NT2/D1 (cell line): ENCODE results near the gene NUDCD2.
"Not testable (repeated sequence)": the region's sequence is repeated elsewhere in the genome, so short reads cannot be mapped to it uniquely, and the experiment has no call there.

Source experiments
- DNase-seq: peaks from one replicate; pipeline ENCODE4 v3.0.0-alpha.2; 2011; ENCODE audit warnings: low read depth, low spot score
- H3K27me3 ChIP-seq: 2 replicates; pipeline ENCODE4 v1.6.0; 2011; ENCODE audit warnings: mild to moderate bottlenecking; ENCODE audit not compliant: insufficient read length, insufficient read depth
- H3K36me3 ChIP-seq: 2 replicates; pipeline ENCODE4 v1.6.1; 2011; ENCODE audit warnings: mild to moderate bottlenecking, low read length, mixed read lengths; ENCODE audit not compliant: insufficient read depth, insufficient read length
- H3K4me1 ChIP-seq: 2 replicates; pipeline ENCODE4 v1.5.1; 2011; ENCODE audit not compliant: insufficient read depth, insufficient read length
- H3K4me3 ChIP-seq: 2 replicates; pipeline ENCODE4 v1.5.1; 2011; ENCODE audit warnings: low read depth; ENCODE audit not compliant: insufficient read length
- H3K9ac ChIP-seq: 2 replicates; pipeline ENCODE4 v1.6.0; 2011; ENCODE audit warnings: low read depth; ENCODE audit not compliant: insufficient read length
- H3K9me3 ChIP-seq: 2 replicates; pipeline ENCODE4 v1.5.1; 2011; ENCODE audit warnings: mild to moderate bottlenecking, low read length; ENCODE audit not compliant: insufficient read depth
- SUZ12 ChIP-seq: IDR thresholded peaks from 2 replicates; pipeline ENCODE4 v1.6.1; 2011; ENCODE audit not compliant: insufficient read length, insufficient read depth; ENCODE audit errors: extremely low read depth
- YY1 ChIP-seq: IDR thresholded peaks from 2 replicates; pipeline ENCODE4 v1.6.1; 2011; ENCODE audit not compliant: insufficient read length, insufficient read depth
- ZNF274 ChIP-seq: IDR thresholded peaks from 2 replicates; pipeline ENCODE4 v1.6.1; 2011; ENCODE audit warnings: mild to moderate bottlenecking, low read depth, low read length

Gene NUDCD2

GRCh38 chr5:163424836-163425235, 35.1 kb downstream of the NUDCD2 start:
- TF ChIP-seq SUZ12 (no peak), YY1 (no peak), ZNF274 (no peak)
- no peaks in the 10 kb centered on the region for H3K9me3 ChIP-seq
- no peaks in the 10 kb centered on the region for H3K27me3 ChIP-seq
- DNase-seq = no peak
- H3K4me1 ChIP-seq = no peaks in the 10 kb centered on the region
- no peaks in the 10 kb centered on the region for H3K36me3 ChIP-seq
- no peak overlapping the region for H3K9ac ChIP-seq
- no peak overlapping the region for H3K4me3 ChIP-seq

- DNase-seq, H3K9ac ChIP-seq, H3K4me3 ChIP-seq, H3K4me1 ChIP-seq, H3K27me3 ChIP-seq, H3K9me3 ChIP-seq, H3K36me3 ChIP-seq: not testable (repeated sequence)
Observed at GRCh38 chr5:163415673-163416072, 44.2 kb downstream of the NUDCD2 start.

DNA sequence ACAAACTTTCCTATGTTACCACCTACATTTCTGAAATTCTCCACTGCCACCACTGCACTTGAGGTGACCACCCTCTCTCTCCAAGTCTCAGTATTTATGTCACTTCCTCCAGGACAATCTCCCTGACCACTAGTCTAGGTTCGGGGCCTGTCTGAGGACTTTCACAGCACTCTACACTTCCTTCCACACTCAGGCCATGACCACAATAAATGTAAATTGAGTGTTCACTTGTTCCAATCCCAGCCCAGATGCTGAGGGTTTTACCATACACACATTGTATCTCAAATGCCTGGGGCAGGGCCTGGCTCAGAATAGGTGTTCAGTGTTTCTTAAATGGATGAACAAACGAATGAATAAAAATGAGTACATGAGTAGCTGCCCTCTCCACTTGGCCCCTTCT, 49.4 kb downstream of the NUDCD2 start:
- H3K4me1 ChIP-seq = no peaks in the 10 kb centered on the region
- H3K27me3 ChIP-seq = no peaks in the 10 kb centered on the region
- no peak overlapping the region for H3K9ac ChIP-seq
- TF ChIP-seq ZNF274 = no peak
- H3K36me3 ChIP-seq = no peaks in the 10 kb centered on the region
- no peaks in the 10 kb centered on the region for H3K9me3 ChIP-seq
- H3K4me3 ChIP-seq = no peak overlapping the region
- no peak for DNase-seq

DNA sequence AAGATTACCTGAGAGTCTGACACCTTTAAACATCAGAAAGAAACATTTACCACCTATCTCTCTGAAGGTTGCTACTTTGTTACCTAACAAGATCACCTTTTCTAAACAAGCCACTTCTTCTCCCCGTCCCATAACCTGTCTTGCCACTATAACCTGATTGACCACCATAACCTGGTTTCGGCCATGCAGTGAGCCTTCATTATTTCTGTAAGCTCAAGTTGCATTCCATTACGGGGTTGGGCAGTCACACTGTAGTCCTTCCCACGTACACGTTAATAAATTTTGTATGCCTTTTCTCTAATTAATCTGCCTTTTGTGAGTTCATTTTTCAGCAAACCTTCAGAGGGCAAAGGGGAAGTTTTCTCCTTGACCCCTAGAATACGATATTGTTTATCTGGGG, 50.5 kb downstream of the NUDCD2 start:
- Histone ChIP-seq H3K36me3 (no peaks in the 10 kb centered on the region), H3K27me3 (no peaks in the 10 kb centered on the region), H3K9ac (no peak overlapping the region), H3K4me1 (no peaks in the 10 kb centered on the region), H3K4me3 (no peak overlapping the region), H3K9me3 (no peaks in the 10 kb centered on the region)
- DNase-seq = no peak
- no peak for TF ChIP-seq YY1
- no peak for TF ChIP-seq SUZ12
- TF ChIP-seq ZNF274 = no peak

- H3K36me3 ChIP-seq = no peaks in the 10 kb centered on the region
- DNase-seq = peak; percentile 15
- no peaks in the 10 kb centered on the region for H3K9me3 ChIP-seq
- H3K4me3 ChIP-seq = no peak overlapping the region
- H3K27me3 ChIP-seq = no peaks in the 10 kb centered on the region
- no peaks in the 10 kb centered on the region for H3K4me1 ChIP-seq
- TF ChIP-seq YY1 (no peak), ZNF274 (no peak), SUZ12 (no peak)
- no peak overlapping the region for H3K9ac ChIP-seq
Observed at GRCh38 chr5:163408311-163408923, 51.5 kb downstream of the NUDCD2 start.

DNA sequence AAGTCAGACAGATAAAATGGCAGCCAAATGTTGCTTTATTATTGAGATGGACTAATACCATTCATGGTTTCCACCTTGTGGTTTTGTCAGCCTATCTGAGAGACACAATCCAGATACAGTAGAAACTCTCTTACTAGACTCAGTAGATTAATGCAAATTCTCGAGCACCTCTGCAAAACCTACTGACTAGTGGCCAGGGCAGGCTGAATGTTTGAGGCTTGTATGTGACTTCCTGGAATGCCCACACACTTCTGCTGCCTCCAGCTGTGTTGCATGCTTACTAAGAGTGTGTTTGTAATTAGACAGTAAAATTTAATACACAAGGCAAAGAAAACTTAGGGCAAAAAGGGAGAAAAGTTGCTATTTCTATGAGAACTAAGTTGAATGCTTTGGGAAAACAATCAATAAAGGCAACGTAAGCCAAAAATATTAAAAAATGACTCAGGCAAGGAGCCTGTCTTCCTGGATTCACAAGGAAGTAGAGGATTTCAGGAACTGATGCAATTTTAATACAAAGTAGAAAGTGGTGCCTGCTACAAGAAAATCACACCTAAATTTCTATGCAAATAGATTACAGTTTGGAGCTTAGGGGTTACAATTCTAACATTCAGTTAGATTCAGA, 52.8 kb downstream of the NUDCD2 start:
- Histone ChIP-seq H3K4me1 (no peaks in the 10 kb centered on the region), H3K27me3 (no peaks in the 10 kb centered on the region), H3K4me3 (no peak overlapping the region), H3K36me3 (no peaks in the 10 kb centered on the region), H3K9ac (no peak overlapping the region), H3K9me3 (no peaks in the 10 kb centered on the region)
- TF ChIP-seq YY1 (no peak), SUZ12 (no peak), ZNF274 (no peak)
- no peak for DNase-seq

DNA sequence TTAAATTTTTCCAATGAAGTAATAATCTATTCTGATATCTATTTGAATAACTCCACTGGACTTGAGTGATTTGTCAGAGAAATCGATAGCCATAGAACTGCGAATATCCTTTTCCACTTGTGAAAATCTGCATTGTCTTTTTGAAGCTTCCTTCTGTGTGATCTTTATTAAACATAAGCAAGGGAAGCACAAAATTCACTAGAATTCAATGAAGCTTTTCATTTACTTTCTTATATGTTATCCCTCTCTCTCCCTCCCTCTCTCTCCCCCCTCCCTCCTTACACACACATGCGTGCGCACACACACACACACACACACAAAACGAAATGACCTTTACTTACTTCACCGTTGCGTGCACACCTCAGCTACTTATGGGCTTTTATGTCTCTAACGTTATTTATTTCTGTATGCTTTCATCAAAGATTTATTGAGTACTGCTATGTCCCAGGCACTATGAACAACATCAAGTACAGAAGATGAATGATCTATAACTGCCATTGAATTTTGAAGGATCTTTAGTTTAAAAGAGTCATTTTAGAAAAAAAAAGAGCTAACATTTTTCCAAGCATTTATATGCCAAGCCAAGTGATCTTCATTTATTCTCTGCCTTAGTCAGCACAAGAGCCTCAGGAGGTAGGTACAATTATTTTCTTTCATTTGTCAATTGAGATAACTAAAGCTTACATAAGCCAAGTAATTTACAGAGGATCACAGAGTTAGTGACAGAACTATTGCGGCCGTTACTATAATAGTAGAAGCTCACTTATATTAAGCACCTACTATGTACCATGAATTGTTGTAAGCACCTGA, 55.3 kb downstream of the NUDCD2 start:
- no peak overlapping the region for H3K4me3 ChIP-seq
- no peaks in the 10 kb centered on the region for H3K4me1 ChIP-seq
- TF ChIP-seq YY1 (no peak), SUZ12 (no peak), ZNF274 (no peak)
- H3K36me3 ChIP-seq = no peaks in the 10 kb centered on the region
- H3K27me3 ChIP-seq = no peaks in the 10 kb centered on the region
- H3K9me3 ChIP-seq = no peaks in the 10 kb centered on the region
- no peak overlapping the region for H3K9ac ChIP-seq
- no peak for DNase-seq
